HG03439 (cell line): ENCODE measurements around the gene ROBO2.

Experiments used
- ATAC-seq: cut with Tn5 transposase; IDR thresholded peaks from one replicate; pipeline ENCODE4 v1.9.1; 2021; ENCODE audit warnings: mild to moderate bottlenecking, moderate library complexity; ENCODE audit not compliant: unreplicated experiment

The ROBO2 gene

DNA sequence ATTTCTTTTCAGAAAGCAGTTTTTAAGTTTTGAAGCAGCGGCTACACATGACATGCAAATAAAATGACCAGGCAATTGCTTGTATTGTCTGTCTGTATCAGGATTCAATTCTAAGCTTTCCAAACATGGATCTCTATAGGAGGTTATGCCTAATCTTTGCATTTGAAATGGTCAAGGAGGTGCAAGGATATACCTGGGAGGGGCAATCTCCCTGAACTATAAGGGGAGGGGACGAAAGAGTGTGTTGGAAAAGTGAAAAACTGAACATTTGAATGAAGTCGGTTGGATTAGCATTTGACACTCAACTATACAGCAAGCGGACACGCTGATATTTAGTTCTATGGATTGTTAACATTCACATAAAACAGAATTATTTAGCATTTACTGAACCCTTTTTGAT is 11.7 kb downstream of the ROBO2 start:
- no peak for ATAC-seq

DNA sequence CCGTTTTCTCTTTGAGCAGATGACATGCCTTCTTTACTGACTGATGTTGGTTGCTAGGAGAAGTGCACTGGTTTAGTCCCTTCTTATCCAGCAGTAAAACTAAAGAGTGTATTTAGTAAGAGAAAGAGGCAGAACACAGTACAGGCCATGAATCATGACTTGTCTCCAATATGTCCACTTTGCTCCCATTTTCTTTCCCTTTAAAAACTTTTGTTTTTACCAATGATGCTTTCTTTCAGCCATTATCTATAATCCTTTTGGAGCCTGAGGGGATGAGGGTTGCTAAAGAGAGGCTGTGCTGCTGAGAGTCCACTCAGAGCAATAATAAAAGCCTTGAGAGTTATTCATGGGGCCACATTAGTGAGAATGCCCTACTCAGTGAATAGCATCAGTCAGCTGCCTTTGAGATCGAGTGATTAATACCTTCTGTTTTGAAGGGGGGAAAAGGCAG is 12.2 kb downstream of the ROBO2 start:
- ATAC-seq = no peak

DNA sequence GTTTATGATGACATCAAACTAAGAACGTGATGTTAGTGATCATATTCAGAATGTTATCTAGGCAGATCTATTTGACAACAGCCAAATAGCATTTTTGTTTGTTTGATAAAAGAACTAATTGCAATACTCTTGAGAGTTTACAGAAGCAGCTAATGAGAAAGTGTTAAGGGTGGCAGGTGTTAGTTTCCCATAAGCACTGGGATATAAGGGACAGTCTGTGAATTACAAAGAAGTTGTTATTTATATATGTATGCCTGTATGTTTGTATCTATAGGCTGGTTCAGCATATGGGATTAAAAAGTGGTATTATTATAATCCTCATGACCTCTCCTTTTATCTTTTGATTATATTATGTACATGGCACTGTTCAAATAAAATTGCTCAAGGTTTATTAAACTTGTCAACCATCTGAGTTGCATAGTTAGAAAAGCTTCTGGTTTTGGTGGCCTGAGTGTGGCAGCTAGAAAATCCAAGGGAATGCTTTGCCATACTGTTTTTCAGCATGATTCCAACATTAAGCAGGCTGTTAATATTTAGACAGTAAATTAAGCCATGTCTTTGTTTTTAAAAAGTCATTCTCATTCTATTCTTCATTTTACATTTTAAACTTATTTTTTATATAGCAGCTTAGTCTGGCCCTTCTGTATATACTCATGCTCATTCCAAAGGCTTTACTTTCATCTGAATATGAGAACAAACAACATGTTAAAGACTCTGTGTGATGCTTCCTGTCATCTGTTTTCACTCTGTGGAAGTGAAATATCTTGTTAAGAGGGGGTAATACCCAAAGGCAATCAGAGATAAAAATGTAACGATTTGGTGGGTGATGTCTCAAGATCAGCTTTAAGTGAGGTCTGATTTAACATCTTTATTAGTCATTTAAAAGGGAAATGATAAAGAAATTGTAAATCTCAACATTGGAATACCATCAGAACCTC is 13.1 kb downstream of the ROBO2 start:
- ATAC-seq = no peak

DNA sequence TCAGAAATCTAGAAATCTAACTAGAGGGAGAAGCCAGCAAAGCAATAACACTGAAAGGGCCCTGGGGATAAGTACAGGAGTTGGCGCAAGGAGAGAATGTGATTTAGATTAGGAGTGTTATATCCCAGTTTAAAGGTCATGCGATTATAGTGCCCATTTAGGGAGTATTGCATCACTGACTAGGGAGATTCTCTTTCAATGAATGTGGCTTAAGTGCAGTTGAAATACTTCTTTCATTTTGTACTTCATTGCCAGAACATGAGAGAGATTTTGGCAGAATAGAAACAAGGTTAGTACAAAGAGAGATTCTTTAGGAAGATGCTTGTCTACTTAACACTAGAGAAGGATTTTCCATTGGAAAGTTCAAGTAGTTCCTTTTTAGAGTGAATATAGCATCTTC is 13.9 kb downstream of the ROBO2 start:
- no peak for ATAC-seq

DNA sequence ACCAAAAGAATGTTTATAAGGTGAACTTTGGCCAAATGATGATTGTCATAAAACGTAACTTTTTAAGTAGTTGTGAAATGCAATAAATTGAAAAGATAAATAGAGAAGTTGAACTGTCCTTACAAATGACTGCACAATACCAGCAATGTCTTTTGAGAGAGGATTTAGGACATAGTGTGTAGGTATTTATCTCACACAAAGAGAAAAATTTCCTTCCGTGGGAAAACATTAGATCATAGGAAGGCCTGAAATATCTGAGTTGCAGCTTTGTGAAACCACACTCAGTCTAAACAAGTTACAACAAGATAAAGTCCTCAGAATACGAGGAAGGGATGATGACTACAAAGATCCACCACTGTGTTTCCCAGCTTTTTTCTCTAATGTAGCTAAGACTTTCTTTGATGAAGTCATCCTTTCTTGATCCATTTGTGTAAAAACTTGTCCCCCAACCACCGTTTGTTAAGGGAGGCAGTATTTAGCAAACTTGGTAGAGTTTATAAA is 16.0 kb downstream of the ROBO2 start:
- no peak for ATAC-seq

DNA sequence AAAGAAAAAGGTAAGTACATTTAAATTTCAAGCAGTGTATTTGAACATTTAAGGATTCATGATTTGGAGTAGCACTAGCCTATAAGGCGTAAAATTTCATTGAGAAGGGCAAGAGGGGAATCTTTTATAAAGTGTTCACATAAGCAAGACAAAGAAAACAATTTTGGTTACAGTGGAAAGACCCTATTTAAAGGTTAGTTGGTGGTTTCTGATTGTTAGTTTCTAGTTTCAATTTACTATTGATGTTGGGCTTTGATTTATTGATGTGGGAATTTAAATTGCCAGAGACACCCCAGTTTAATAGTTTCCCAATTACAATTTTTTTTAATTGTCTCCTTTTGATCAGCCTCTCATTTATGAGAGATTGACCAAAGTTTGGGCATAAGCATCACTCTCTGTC is 19.5 kb downstream of the ROBO2 start:
- no peak for ATAC-seq

DNA sequence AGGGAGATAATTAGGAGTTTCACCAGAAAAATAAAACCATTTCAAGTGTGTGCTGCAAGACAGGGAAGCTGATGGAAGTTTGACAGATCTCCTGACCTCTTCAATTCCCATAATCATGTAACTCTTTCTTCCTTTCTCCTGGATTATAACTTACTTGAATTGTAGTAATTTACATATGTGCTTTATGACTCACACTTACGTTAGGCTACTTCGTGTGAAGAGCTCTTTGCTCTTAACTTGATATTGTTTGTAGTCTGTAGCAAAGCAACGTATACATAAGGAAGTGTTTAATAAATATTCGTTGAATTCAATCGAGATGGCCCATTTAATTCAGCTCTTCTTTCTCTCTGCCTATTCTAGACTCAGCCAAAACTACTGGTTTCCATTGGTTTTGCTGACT is 23.5 kb downstream of the ROBO2 start:
- no peak for ATAC-seq

DNA sequence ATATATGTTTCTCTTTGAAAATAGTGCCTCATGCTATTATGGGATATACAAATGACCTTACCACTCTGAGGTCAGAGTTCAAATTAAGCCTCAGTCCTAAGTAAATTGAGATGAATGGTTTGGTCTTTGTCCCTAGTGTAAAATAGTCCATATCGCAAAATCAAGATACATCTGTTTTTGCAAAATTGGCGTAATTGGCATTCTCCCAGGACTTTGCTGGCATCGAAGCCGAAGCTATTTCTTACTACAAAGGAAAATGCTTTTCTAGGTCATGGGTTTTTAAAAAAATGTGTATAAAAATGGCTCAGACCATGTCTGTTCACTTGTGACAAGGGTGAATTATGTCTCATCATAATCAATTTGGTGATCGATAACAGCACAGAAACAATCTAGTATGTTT is 25.9 kb downstream of the ROBO2 start:
- no peak for ATAC-seq

DNA sequence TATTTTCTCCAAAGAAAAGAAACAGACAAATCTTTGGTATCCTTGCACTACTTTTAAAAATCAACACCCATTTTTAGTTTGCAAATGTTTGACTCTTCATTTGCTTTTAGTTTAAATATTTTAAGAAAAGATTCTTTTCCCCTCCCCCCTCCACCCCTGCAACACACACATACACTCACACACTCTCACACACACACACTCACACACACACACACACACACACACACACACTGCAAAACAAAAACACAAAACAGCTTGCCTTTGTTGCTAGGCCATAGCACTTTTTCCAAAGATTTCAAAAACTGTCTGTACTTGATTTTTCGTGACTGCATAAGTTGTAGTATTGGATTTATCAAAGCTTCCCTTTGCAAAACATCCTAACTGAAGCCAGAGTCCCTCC is 26.9 kb downstream of the ROBO2 start:
- ATAC-seq = no peak

DNA sequence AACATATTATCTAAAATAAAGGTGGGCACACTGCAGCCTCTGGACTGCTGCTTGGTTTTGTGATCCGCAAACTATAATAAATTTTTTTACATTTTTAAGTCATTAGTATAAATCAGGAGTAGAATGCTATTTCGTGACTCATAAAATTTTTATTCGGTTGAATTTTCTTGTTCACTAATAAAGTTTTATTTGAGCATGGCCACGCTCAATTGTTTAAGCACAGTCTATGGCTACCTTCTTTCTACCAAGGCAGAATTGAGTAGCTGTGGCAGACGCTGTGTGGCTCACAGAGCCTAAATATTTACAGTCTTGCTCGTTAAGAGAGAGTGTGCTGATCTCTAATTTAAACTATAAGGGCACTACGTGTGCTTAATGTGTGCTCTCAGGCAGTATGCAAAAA is 28.9 kb downstream of the ROBO2 start:
- no peak for ATAC-seq

DNA sequence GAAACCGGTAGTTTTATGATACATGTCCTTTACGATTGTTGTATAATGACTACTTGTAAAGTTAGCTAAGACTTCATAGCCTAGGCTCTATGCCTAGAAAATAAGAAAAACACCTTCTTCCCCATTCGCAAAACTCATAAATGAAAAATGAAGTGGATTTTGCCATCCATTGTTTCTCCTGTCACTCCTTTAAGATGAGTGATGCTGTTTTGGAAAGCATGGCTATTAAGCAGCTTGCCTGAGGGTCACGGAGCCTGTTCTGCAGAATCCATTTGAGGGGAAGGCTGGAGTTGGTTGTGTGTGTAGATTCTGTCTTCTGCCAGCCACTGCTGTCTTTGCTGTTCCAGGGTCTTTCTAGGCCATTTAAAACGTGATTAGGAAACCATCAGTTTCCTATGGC is 31.5 kb downstream of the ROBO2 start:
- ATAC-seq = no peak

DNA sequence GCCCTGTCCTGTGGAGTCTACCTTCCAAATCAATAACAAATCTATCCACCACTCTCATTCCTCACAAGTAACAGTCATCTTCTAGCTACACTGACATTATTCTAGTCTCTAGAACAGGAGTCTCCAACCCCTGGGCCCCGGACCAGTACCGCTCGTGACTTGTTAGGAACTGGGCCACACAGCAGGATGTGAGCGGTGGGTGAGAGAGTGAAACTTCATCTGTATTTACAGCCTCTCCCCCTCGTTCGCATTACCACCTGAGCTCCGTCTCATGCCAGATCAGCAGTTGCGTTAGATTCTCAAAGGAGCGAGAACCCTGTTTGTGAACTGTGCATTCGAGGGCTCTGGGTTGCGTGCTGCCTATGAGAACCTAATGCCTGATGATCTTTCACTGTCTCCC is 31.9 kb downstream of the ROBO2 start:
- ATAC-seq = no peak

DNA sequence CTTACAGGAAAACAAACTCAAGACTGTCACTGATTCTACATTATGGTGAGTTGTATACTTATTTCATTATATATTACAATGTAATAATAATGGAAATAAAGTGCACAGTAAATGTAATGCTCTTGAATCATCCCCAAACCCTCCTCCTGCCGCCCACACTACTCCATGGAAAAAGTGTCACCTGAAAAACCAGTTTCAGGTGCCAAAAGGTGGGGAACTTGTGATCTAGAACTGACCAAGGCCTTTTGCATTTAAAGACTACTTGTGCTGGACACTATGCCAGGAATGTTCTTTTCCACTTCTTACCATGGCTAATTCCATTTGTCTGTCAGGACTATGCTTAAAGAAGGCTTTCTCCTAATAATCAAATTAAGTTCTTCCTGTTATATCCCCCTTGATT is 32.3 kb downstream of the ROBO2 start:
- ATAC-seq = no peak

DNA sequence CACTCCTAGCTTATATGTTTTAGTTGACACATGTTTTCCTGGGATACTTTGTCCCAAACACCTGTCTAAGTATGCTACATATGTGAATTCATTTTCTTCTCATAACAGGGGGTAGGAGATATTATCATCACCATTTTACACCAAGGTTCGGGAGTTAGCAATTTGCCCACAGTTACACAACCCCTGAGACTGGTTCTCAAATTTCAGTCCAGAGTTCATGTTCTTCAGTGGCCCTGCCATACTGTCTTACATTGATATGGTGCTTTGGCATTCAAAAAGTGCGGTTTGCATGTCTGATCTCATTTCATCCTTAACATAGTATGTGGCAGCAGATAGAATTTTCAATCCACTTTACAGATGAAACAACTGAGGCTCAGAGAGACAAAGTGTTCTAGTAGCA is 38.4 kb downstream of the ROBO2 start:
- ATAC-seq = no peak

DNA sequence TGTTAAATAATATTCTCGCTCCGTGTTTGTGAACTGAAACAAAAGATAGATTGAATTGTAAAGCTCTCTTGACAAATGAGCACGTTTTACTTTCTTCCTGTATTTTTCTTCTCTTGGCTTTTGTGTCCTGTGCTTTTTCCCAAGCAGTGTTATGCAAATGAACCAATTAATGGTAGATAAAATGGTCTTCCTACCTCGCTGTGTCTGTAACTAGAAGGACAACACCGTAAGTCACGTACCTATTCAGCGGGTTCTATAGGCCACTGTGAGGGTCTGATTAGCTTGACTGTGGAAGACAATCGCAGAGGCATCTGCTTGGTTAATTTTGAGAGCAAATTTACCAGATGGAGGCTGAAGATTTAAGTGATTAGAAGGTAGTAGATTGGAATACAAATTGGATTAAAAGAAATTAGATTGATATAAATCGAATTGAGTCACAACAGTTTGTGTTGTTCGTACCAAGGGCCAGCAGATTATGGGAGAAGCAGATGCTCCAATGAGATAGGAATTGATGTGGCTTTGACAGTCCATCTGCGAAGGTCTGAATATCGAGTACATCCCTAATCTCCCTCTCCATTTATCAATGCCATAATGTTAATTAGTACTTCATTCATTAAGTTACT is 40.2 kb downstream of the ROBO2 start:
- no peak for ATAC-seq

DNA sequence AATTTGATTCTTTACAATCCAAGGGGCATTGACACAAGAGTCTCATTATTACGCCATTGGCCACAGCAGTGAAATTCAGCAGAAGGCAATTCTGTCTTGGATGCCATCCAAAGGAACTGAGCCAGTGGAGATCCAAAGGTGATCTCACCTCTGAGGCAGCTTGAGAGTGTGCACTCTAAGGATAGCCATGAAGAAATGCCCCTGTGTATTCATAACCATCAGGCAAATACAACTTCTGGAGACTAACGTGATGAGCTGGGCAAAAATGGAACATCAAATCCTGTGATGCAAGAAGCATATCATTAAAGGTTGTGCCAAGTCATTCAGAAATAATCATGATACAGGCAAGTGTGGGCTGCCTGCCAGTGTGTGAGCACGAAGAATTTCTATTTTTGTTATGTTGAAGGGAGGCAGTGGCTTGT is 41.4 kb downstream of the ROBO2 start:
- no peak for ATAC-seq

DNA sequence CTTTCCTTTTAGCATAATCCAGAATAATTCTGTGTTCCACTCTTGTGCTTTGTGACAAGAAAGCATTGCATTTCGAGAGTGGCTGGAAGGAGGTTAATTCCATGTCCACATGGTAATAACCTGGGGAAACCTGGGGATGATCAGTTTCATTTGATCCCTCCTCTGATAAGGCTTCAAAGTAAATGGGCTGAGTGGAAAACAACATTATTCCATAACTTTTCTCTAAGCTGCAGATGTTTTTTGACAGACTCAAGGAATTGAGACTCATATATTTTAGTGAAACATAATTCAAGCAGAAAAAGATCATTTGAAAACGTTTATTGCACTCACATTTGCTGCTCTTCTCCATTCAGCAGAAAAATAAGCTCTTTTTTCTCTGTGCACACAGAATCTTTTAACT is 44.6 kb downstream of the ROBO2 start:
- ATAC-seq = no peak

DNA sequence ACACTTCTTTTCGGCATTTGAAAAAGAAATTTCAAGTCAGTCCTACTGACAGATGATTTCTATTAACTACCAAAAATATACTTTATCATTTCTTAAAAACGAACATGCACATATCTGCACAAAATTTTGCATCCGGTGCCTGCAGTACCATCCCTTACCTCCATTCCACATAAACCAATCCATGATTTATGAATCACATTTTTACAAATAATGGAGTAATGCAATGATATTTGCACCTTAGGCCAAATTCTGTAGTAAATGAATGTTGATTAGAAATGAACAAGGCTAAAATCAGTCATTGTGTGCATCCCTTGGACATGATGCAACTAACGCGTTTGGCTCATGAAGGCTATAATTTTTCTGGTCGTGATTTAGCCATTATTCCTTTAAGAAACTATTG is 46.5 kb downstream of the ROBO2 start:
- ATAC-seq = no peak

DNA sequence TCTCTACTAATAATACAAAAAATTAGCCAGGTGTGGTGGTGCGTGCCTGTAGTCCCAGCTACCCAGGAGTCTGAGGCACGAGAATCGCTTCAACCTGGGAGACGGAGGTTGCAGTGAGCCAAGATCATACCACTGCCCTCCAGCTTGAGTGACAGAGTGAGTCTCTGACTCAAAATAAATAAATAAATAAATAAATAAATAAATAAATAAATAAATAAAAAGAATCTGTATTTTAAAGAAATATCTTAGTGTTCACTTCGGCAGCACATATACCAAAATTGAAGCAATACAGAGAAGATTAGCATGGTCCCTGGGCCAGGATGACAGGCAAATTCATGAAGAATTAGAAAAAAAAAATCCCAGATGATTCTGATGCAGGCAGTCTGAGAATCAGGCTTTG is 51.9 kb downstream of the ROBO2 start:
- no peak for ATAC-seq

DNA sequence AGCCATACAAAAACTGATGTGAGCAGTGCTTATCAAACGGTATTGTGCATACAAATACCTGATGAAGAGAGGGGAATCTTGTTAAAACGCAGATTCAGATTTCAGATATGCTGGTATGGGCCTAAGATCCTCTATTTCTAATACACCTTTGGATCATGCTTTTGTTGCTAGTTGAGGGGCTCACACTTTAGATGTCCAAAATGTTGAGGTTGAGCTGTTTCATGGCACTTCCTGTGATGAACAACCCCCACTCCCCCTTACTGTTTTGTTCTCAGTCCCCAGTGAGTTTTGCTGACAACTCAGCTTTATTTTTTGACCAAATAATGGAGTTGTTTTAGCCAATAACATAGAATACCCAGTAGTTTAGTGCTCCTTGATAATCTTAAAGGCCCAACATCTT is 53.2 kb downstream of the ROBO2 start:
- no peak for ATAC-seq

DNA sequence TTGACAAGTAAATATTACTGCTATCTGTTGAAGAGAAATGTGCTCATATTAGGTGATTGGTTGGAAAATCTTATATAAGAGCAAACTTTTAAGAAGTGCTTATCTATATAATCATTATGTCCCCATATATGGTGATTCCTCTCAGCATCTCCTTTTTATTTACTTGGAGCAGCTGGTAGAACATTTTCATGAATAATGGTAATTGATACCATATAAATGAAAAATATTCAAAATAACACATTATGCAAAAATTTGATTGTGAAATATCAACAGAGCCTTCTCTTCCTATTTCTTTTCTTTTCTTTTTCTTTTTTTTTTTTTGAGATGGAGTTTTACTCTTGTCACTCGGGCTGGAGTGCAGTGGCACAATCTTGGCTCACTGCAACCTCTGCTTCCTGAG is 56.2 kb downstream of the ROBO2 start:
- no peak for ATAC-seq
